ENCODE measurements around the gene TRPM3. TPM values are rescaled to one million over a fixed set of nuclear protein-coding genes. Genes with fewer than 3 reads are reported as not detected.

TRPM3 gene
- total and polyA plus RNA-seq, 12 donors = 0.27 to 5.3 (median 1.8) TPM

GRCh38 chr9:70924895-70925547, 196.4 kb downstream of the TRPM3 start:
- Histone ChIP-seq H3K27ac (peak overlapping the region in 2 of 5 donors; percentile 35 to 42), H3K9me3 (replicated peaks in 1 of 3) (no peaks in the 10 kb centered on the region), H3K27me3 (no peaks in the 10 kb centered on the region), H3K36me3 (replicated peaks in 1 of 2) (no peaks in the 10 kb centered on the region), H3K4me1 (replicated peaks in 1 of 2) (peaks cover 0 to 9% of the 10 kb centered on the region in 2 donors), H3K4me3 (peak overlapping the region in 1 of 4 donors; percentile 39)
- WGBS, 4 donors = 9 to 16% (median 10%) methylated on average over 9 of the region's 9 CpGs
- TF ChIP-seq, protein P1, sequence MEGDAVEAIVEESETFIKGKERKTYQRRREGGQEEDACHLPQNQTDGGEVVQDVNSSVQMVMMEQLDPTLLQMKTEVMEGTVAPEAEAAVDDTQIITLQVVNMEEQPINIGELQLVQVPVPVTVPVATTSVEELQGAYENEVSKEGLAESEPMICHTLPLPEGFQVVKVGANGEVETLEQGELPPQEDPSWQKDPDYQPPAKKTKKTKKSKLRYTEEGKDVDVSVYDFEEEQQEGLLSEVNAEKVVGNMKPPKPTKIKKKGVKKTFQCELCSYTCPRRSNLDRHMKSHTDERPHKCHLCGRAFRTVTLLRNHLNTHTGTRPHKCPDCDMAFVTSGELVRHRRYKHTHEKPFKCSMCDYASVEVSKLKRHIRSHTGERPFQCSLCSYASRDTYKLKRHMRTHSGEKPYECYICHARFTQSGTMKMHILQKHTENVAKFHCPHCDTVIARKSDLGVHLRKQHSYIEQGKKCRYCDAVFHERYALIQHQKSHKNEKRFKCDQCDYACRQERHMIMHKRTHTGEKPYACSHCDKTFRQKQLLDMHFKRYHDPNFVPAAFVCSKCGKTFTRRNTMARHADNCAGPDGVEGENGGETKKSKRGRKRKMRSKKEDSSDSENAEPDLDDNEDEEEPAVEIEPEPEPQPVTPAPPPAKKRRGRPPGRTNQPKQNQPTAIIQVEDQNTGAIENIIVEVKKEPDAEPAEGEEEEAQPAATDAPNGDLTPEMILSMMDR (IDR thresholded peaks at IDR 0.05) = peak; percentile 53 to 89 (median 78)
- TF ChIP-seq POLR2A (IDR thresholded peaks at IDR 0.05) = no peak
- intact Hi-C loops (cut with DNase I) = loop anchor here in 1 of 2 donors (5.0 kb wide), 1 partner anchor 322 kb away; no protein-coding TSS in a partner anchor
- DNase-seq = peak; percentile 26 to 83 (median 49)

GRCh38 chr9:70924380-70924779, 197.0 kb downstream of the TRPM3 start:
- Histone ChIP-seq H3K27ac (peak overlapping the region in 2 of 5 donors; percentile 35 to 42), H3K4me3 (peak overlapping the region in 1 of 4 donors; percentile 39), H3K36me3 (replicated peaks in 1 of 2) (no peaks in the 10 kb centered on the region), H3K27me3 (no peaks in the 10 kb centered on the region), H3K4me1 (replicated peaks in 1 of 2) (peaks cover 0 to 9% of the 10 kb centered on the region in 2 donors), H3K9me3 (replicated peaks in 1 of 3) (no peaks in the 10 kb centered on the region)
- TF ChIP-seq POLR2A (IDR thresholded peaks at IDR 0.05) = no peak
- TF ChIP-seq, protein P1 (IDR thresholded peaks at IDR 0.05) = no peak
- no peak for DNase-seq
- WGBS, 4 donors = 35 to 48% (median 38%) methylated on average over 6 of the region's 6 CpGs
- intact Hi-C loops (cut with DNase I) = no loop called here

DNA sequence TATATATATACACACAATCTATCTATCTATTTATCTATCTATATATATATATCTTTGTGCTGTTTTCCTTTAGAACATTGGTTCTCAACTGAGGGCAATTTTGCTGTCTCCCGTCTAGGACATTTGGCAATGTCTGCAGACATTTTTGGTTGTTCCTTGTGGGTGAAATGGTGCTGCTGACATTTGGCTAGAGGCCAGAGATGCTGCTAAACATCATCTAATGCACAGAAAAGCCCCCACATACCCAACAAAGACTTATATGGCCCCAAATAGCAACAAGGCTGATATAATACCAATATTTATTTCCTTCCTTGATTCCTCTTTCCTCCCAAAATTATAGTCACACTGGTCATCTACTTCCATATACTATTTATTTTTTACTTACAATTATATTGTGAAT, 197.5 kb downstream of the TRPM3 start:
- Histone ChIP-seq H3K9me3 (replicated peaks in 1 of 3) (no peaks in the 10 kb centered on the region), H3K36me3 (replicated peaks in 1 of 2) (no peaks in the 10 kb centered on the region), H3K27me3 (no peaks in the 10 kb centered on the region), H3K4me1 (replicated peaks in 1 of 2) (peaks cover 0 to 9% of the 10 kb centered on the region in 2 donors), H3K27ac (no peak overlapping the region), H3K4me3 (no peak overlapping the region)
- intact Hi-C loops (cut with DNase I) = no loop called here
- TF ChIP-seq, protein P1 (IDR thresholded peaks at IDR 0.05) = no peak
- no peak for TF ChIP-seq POLR2A (IDR thresholded peaks at IDR 0.05)
- no peak for DNase-seq
- WGBS, 4 donors = 44 to 68% (median 55%) methylated on average over 1 of the region's 1 CpG

- 77 to 96% (median 88%) methylated on average over 1 of the region's 1 CpG for WGBS, 4 donors
- intact Hi-C loops (cut with DNase I) = no loop called here
Observed at GRCh38 chr9:70921136-70921535, 200.3 kb downstream of the TRPM3 start.

More at GRCh38 chr9:70921136-70921535, 200.3 kb downstream of the TRPM3 start:
- H3K4me3 ChIP-seq = no peak overlapping the region
- H3K27me3 ChIP-seq = no peaks in the 10 kb centered on the region
- no peak for DNase-seq
- peaks cover 0 to 9% of the 10 kb centered on the region in 2 donors for H3K4me1 ChIP-seq (replicated peaks in 1 of 2)
- H3K27ac ChIP-seq = no peak overlapping the region
- no peaks in the 10 kb centered on the region for H3K36me3 ChIP-seq (replicated peaks in 1 of 2)
- peaks cover 0 to under 1% (median 0%) of the 10 kb centered on the region in 3 donors for H3K9me3 ChIP-seq (replicated peaks in 1 of 3)
- TF ChIP-seq POLR2A (IDR thresholded peaks at IDR 0.05) = no peak
- TF ChIP-seq, protein P1 (IDR thresholded peaks at IDR 0.05) = no peak

All from adrenal gland (tissue), 12 donors.